Measurements from ENCODE around the gene KIF20A. TPM values are rescaled to one million over a fixed set of nuclear protein-coding genes. Genes with fewer than 3 reads are reported as not detected.

KIF20A gene
- total RNA-seq, 2 donors from 2014 or later, result 0.26 TPM; not detected in 1

- no peak overlapping the region for H3K27ac ChIP-seq
- no peak overlapping the region for H3K4me3 ChIP-seq
- no peaks in the 10 kb centered on the region for H3K9me3 ChIP-seq
- TF ChIP-seq CTCF (IDR thresholded peaks at IDR 0.05) (no peak), POLR2A (IDR thresholded peaks at IDR 0.05) (no peak)
- H3K27me3 ChIP-seq, result no peaks in the 10 kb centered on the region
- H3K36me3 ChIP-seq (replicated peaks in 1 of 2; ENCODE audit: insufficient read depth in 1 of 2, low read depth in 2 of 2), result no peaks in the 10 kb centered on the region
- 77 to 83% methylated on average over 2 of the region's 2 CpGs for WGBS, 2 donors
- intact Hi-C loops (cut with DNase I), result no loop called here
- no peak for ATAC-seq
- H3K4me1 ChIP-seq, result peaks cover 17% of the 10 kb centered on the region
- no peak for DNase-seq
Measured at GRCh38 chr5:138216799-138217198, 37.9 kb downstream of the KIF20A start.

- 86 to 100% methylated on average over 1 of the region's 1 CpG for WGBS, 2 donors
- no peak for DNase-seq
- no peak overlapping the region for H3K27ac ChIP-seq
- no peak overlapping the region for H3K4me3 ChIP-seq
- no peaks in the 10 kb centered on the region for H3K9me3 ChIP-seq
- no peak for ATAC-seq
- intact Hi-C loops (cut with DNase I), result no loop called here
- TF ChIP-seq CTCF (IDR thresholded peaks at IDR 0.05) (no peak), POLR2A (IDR thresholded peaks at IDR 0.05) (no peak)
- no peaks in the 10 kb centered on the region for H3K27me3 ChIP-seq
- H3K4me1 ChIP-seq, result peaks cover 8% of the 10 kb centered on the region
- no peaks in the 10 kb centered on the region for H3K36me3 ChIP-seq (replicated peaks in 1 of 2; ENCODE audit: insufficient read depth in 1 of 2, low read depth in 2 of 2)
Measured at GRCh38 chr5:138223532-138223931, 44.6 kb downstream of the KIF20A start.

GRCh38 chr5:138224712-138225111, 45.8 kb downstream of the KIF20A start:
- Histone ChIP-seq H3K4me1 (peaks cover 11% of the 10 kb centered on the region), H3K36me3 (replicated peaks in 1 of 2; ENCODE audit: insufficient read depth in 1 of 2, low read depth in 2 of 2) (no peaks in the 10 kb centered on the region), H3K4me3 (no peak overlapping the region), H3K27me3 (no peaks in the 10 kb centered on the region), H3K27ac (no peak overlapping the region), H3K9me3 (no peaks in the 10 kb centered on the region)
- intact Hi-C loops (cut with DNase I), result no loop called here
- no peak for ATAC-seq
- WGBS, 2 donors, result 67 to 79% methylated on average over 4 to 6 of the region's 6 CpGs
- DNase-seq, result no peak
- TF ChIP-seq POLR2A (IDR thresholded peaks at IDR 0.05) (no peak), CTCF (IDR thresholded peaks at IDR 0.05) (no peak)

- H3K4me1 ChIP-seq, result peaks cover 23% of the 10 kb centered on the region
- no peak overlapping the region for H3K27ac ChIP-seq
- H3K36me3 ChIP-seq (replicated peaks in 1 of 2; ENCODE audit: insufficient read depth in 1 of 2, low read depth in 2 of 2), result no peaks in the 10 kb centered on the region
- ATAC-seq (no peak), DNase-seq (no peak)
- no peaks in the 10 kb centered on the region for H3K9me3 ChIP-seq
- TF ChIP-seq CTCF (IDR thresholded peaks at IDR 0.05), result no peak
- no peak for TF ChIP-seq POLR2A (IDR thresholded peaks at IDR 0.05)
- intact Hi-C loops (cut with DNase I), result no loop called here
- no peak overlapping the region for H3K4me3 ChIP-seq
- H3K27me3 ChIP-seq, result no peaks in the 10 kb centered on the region
Measured at GRCh38 chr5:138226910-138227309, 48.0 kb downstream of the KIF20A start.

- Histone ChIP-seq H3K4me3 (no peak overlapping the region), H3K9me3 (no peaks in the 10 kb centered on the region), H3K36me3 (replicated peaks in 1 of 2; ENCODE audit: insufficient read depth in 1 of 2, low read depth in 2 of 2) (no peaks in the 10 kb centered on the region), H3K27ac (no peak overlapping the region), H3K4me1 (peaks cover 19% of the 10 kb centered on the region), H3K27me3 (no peaks in the 10 kb centered on the region)
- TF ChIP-seq POLR2A (IDR thresholded peaks at IDR 0.05), result no peak
- TF ChIP-seq CTCF (IDR thresholded peaks at IDR 0.05), result no peak
- no peak for DNase-seq
- ATAC-seq, result no peak
- intact Hi-C loops (cut with DNase I), result no loop called here
- 69 to 77% methylated on average over 6 of the region's 6 CpGs for WGBS, 2 donors
Measured at GRCh38 chr5:138229387-138229786, 50.5 kb downstream of the KIF20A start.

All from body of pancreas (tissue), 4 donors.